NCI-H460 (cell line): ENCODE measurements around the gene CFAP20. TPM values are rescaled to one million over a fixed set of nuclear protein-coding genes. Genes with fewer than 3 reads are reported as not detected.
"Not testable (repeated sequence)": the region's sequence is repeated elsewhere in the genome, so short reads cannot be mapped to it uniquely, and the experiment has no call there.

Experiments
- DNase-seq: peaks from one replicate; pipeline ENCODE4 v3.0.0-alpha.2; 2016; ENCODE audit warnings: low read depth; ENCODE audit errors: extremely low read depth
- total RNA-seq: library from RNA; depleted of rRNA; stranded (reverse); fragments of >200 nt; shearing (Covaris generic); gene quantifications from 2 replicates; pipeline ENCODE4 v1.2.3, GENCODE V29; 2014

The CFAP20 gene
- total RNA-seq, 1 experiment from 2014 or later = 77.8 TPM

GRCh38 chr16:58099097-58099955, 29.9 kb downstream of the CFAP20 start:
- DNase-seq = no peak

DNA sequence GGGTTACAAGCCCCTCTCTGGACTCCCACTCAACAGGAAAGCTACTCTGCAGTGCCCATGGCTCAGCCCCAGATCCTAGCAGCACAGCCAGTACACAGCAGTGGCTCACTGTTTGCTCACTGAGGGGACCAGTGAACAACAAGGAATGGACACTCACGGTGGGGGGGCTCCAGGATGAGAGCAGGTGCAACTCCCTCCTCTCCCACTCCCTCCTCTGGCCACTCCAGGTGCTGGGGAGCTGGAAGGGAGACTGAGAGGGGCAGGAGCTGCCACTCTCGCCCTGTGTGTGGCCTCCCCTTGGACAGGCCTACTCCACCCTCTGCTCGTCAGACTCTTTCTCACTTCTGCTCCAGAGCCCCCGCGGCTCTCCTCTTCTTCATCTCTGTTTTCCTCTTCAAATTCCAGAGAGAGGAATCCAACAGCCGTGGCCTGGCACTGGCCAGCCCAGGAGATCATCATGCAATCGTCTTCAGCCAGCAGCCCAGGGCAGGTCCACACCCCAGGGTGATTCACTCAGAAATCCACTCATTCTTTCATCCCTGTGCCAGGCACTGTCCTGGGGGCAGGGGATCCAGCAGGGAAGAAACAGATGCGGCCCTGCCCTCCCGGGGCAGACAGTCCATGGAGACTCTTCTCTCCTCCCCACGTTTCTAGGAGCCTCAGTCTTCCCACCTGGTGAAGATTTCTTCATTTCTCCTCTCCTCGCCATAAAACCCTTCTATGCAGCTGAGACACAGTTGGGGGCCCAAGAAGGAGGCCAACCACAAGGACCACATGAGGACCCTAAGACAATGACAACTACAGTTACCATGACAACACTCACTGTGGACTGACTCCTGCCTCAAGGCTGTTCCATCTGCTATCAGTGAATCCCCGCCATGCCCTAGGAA, 30.7 kb downstream of the CFAP20 start:
- no peak for DNase-seq

- no peak for DNase-seq
These were observed 32.9 kb downstream of the CFAP20 start for GRCh38 chr16:58096249-58096648.

GRCh38 chr16:58095575-58095960, 33.6 kb downstream of the CFAP20 start:
- DNase-seq = not testable (repeated sequence)

DNA sequence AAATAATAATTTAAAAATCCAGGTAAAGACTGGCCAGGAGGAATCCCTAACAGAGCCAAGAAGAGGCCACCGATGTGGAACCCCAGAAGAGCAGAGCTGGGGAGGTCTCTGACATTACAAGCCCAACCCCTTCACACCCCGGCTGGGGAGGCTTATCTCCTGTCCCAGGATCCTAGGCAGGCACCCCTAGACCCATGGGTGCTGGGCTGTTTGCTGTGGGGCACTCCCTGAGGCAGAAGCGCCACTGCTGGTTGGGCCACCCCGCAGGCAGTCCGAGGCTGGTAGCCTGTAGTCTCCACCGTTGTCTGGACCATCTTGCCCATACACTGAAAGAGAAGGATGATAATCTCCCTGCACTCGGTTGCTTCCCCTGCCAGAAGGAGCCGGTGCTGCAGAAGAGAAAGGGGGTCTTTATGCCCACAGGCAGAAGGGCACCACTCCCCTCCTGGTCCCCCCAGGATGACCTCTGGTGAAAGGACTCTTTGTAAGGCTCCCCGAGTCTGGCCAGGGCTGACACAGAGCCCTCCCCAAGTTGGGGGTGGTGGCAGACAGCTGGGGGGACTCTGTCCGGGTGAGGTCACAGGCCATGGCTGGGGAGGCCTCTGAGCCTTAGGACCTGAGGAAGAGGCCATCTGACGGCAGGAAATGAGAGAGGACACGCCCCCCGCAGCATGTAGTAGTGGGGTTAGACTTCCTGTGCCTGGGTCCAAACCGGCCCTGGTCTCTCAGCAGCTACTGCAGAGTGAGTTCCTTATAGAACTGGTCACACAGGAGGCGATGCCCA, 34.2 kb downstream of the CFAP20 start:
- DNase-seq = no peak

DNA sequence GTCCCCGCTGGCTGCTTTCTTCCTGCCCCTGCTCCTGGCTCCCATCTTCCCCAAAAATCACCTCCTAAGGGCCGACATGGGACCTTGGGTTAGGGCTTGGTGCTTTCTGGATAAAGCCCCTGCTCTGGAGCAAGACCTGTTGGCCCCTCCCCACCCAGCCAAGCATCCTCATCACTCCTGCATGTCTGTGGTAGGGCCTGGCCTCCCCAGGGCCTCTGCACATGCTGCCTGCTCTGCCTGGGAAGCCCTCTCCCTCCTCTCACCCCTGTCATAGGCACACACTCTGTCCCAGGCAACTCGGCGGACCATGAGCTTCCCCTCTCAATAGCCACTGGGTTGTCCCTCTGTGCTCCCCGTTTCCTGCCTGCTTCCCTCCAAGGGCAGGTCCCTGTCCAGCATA, 35.2 kb downstream of the CFAP20 start:
- no peak for DNase-seq

- DNase-seq = not testable (repeated sequence)
These were observed 38.8 kb downstream of the CFAP20 start for GRCh38 chr16:58090396-58090795.

DNA sequence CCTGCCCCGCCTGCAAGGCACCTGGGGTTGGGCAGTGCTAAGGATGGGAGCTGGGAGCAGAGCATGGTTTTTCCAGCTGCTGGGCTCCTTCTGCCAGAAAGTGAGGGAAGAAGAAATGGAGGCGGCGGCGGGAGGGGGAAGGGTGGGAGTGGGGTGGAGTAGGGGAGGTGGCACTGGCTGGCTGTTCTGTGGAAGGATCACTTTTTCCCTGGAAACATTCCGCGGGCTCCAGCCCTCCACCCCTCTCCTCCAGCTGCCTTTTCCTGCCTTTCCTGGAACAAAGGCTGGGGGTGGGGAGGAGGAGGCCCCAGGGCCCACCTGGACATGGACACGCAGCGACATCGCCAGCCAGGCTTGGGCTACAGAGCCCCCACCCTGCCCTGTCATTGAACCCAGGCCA, 41.1 kb downstream of the CFAP20 start:
- no peak for DNase-seq

GRCh38 chr16:58087209-58087913, 41.8 kb downstream of the CFAP20 start:
- no peak for DNase-seq

DNA sequence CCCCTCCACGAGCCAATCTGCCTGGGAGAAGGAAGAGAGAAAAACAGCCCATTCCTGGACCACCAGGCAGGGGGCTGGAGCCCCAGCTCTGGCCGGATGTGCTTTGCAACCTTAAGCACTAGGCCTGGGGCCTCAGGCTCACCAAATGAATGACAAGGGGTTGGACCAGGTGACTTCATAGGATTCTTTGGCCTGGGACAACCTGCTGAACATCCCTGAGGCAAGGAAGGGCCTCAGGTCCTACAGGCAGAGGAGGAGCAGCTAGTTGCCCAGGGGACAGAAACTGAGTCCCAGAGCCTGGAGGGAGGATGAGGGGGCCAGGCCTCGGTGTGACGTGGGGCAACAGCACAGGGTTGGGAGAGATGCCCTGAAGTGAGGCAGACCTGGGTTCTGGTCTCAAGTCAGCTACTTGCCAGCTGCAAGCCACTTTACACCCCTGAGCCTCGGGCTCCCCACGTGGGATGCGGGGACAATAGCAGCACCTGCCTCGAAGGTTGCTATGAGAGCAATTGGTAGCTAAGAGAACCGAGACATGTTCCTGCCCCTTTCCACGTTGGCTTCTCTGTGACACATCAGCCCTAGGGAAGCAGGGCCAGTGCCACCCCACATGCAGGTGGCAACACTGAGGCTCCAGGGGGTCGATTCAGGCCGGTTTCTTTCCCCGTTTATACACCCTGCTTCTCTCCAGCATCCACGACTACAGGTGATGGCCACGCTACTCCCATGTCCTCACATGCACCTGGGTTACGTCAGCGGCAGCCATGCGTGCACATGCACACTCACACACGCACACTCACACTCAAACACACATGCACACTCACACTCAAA, 42.6 kb downstream of the CFAP20 start:
- DNase-seq = no peak

DNA sequence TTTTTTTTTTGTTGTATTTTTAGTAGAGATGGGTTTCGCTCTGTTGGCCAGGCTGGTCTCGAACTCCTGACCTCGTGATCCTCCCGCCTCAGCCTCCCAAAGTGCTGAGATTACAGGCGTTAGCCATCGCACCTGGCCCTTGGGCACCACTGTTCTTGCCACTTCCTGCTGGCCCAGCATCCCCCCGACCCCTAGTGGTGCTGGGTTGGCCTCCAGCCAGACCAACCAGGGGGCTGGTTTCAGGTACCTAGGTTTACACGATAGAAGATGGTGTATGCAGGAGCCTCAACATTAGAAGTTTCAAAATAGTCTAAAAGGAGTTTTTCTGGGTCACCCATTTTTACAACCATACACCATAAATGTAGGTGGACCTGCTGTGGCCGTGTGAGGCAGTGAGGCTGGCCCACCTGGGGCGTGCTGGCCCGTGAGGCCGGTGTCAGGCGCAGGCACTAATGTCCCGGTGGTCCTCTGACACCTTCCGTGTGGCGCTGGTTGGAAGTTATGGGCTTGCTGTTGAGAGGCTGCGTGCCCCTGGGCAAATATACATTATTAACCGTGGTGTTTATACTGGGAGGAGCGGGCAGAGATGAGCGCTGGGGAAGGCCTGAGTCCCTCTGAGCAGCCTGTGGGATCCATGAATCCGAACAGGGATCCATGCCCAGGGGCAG, 43.5 kb downstream of the CFAP20 start:
- DNase-seq = no peak

- DNase-seq = no peak
These were observed 44.0 kb downstream of the CFAP20 start for GRCh38 chr16:58085171-58085570.

DNA sequence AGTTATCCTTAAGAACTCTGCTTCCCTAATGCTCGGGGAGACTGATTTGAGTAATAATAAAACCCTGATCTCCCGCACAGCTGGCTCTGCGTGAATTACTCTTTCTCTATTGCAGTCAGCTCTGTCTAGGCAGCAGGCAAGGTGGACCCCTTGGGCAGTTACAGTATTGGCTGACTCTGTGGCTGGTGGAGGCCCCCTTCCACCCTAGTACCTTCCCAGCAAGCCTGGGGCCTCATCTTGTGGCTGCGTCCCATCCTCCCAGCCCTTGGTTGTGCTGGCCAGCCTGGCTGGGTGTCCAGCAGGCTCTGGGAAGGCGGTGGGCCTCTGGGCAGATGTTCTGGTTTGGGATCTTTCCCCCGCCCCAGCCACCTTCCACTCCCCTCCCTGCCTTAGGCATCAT, 44.5 kb downstream of the CFAP20 start:
- no peak for DNase-seq

DNA sequence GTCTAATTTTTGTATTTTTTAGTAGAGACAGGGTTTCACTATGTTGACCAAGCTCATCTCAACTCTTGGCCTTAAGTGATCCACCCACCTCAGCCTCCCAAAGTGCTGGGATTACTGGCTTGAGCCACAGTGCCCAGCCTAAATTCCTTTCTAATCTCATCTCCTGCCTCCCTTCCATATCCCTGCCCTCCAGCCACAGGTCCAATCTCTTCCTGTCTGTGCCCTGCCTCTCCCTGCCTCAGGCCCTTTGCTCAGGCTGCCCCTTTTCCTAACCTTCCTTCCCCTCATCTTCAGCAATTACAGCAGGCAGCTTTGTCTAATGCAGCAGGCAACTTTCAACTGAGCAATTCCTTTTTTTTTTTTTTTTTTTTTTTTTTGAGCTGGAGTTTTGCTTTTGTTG, 46.8 kb downstream of the CFAP20 start:
- DNase-seq = no peak

GRCh38 chr16:58080657-58081056, 48.5 kb downstream of the CFAP20 start:
- not testable (repeated sequence) for DNase-seq

DNA sequence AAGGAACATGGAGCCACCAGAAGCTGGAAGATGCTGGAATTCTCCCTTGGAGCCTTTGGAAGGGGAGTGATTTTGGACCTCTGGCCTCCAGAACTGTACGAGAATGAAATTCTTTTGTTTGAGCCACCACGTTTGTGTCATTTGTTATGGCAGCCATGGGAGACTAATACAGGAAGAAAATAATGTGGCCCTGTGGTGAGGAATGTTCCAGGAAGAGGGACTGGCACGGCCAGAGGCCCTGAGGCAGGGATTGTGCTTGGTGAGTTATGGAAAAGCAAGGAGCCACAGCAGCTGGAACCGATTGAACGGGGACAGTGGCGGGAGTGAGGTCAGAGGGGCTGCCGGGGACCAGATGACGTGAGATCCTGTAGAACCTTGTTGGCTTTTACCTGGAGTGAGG, 51.4 kb downstream of the CFAP20 start:
- no peak for DNase-seq

GRCh38 chr16:58076514-58076913, 52.7 kb downstream of the CFAP20 start:
- DNase-seq = no peak

DNA sequence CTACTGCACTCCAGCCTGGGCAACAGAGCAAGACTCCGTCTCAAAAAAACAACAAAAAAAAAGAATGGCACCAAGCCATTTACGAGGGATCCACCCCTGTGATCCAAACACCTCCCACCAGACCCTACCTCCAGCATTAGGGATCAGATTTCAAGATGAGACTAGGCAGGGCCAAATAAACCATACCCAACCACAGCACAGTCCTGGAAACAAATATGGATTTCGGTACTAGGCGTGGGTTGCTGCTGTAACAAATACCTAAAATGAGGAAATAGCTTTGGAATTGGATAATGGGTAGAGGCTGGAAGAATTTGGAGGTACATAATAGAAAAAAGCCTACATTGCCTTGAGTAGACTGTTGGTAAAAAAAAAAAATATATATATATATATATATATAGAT, 54.5 kb downstream of the CFAP20 start:
- DNase-seq = no peak

- not testable (repeated sequence) for DNase-seq
These were observed 56.1 kb downstream of the CFAP20 start for GRCh38 chr16:58073086-58073485.
